Measurements from ENCODE around the gene SLC39A11.

DNA sequence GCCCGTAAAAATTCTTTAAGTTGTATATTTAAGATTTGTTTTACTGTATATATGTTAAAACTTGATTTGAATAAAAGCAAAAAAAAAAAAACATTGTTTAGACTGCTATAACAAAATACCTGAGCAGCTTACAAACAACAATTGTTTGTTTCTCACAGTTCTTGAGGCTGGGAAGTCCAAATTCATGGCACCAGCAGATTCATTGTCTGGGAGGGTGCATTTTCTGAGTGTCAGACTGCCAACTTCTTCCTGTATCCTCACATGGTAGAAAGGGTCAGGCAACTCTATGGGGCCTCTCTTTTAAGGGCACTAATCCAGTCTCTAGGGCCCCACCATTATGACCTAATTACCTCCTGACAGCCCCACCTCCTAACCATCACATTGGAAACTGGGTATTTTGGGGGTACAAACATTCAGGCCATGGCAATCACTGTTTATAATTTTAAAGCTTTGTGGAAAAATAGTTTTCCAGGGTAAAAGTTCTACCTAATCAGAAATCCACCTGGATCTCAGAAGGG lies 281.4 kb downstream of the SLC39A11 start:
- TF ChIP-seq, protein P1, sequence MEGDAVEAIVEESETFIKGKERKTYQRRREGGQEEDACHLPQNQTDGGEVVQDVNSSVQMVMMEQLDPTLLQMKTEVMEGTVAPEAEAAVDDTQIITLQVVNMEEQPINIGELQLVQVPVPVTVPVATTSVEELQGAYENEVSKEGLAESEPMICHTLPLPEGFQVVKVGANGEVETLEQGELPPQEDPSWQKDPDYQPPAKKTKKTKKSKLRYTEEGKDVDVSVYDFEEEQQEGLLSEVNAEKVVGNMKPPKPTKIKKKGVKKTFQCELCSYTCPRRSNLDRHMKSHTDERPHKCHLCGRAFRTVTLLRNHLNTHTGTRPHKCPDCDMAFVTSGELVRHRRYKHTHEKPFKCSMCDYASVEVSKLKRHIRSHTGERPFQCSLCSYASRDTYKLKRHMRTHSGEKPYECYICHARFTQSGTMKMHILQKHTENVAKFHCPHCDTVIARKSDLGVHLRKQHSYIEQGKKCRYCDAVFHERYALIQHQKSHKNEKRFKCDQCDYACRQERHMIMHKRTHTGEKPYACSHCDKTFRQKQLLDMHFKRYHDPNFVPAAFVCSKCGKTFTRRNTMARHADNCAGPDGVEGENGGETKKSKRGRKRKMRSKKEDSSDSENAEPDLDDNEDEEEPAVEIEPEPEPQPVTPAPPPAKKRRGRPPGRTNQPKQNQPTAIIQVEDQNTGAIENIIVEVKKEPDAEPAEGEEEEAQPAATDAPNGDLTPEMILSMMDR (IDR thresholded peaks at IDR 0.05; ENCODE audit: low read length): no peak
- TF ChIP-seq EZH2phosphoT487 (IDR thresholded peaks at IDR 0.05; ENCODE audit: low read length): no peak

Data from MM.1S (cell line).